ENCODE results near the gene TSPAN4. TPM values are rescaled to one million over a fixed set of nuclear protein-coding genes. Genes with fewer than 3 reads are reported as not detected.

TSPAN4 gene
- total RNA-seq, 1 experiment from 2014 or later, result 199 TPM

DNA sequence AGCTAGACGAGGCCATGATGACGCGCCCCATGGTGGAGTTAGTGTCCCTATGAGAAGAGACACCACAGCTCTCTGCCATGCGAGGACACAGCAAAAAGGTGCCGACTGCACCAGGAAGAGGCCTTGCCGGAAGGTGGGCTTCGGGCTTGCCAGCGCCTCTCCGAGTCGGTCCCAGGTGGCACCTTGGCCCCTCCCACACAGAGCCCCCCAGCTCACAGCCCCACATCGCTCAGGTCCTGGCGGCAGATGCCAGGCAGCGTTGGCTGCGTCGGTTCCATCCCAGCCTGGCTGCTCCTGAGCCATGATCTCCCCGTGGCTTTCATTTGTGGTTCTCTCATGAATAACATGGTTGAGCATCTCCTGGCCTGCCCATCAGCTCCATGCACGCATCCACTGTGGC lies 43.9 kb downstream of the TSPAN4 start:
- no peak for DNase-seq (ENCODE audit: low read depth)

DNA sequence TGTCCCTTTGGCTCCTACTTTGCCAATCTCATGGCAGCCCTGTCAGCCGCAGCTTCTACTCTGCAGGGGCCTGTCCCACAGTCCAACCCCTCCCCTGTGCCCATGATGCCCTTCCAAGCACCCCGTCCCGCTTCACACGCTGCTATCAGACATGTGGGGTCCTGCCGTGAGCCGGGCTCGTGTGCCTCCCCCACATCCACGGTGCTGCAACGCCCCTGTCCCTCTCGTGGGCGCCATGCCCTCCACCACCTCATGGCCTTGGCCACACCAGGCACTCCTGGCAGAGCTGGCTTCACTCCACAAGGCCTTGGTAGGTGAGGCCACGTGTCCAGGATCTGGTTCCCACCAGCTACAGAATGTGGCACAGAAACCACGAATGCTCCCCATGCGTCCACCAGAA lies 44.9 kb downstream of the TSPAN4 start:
- no peak for DNase-seq (ENCODE audit: low read depth)

DNA sequence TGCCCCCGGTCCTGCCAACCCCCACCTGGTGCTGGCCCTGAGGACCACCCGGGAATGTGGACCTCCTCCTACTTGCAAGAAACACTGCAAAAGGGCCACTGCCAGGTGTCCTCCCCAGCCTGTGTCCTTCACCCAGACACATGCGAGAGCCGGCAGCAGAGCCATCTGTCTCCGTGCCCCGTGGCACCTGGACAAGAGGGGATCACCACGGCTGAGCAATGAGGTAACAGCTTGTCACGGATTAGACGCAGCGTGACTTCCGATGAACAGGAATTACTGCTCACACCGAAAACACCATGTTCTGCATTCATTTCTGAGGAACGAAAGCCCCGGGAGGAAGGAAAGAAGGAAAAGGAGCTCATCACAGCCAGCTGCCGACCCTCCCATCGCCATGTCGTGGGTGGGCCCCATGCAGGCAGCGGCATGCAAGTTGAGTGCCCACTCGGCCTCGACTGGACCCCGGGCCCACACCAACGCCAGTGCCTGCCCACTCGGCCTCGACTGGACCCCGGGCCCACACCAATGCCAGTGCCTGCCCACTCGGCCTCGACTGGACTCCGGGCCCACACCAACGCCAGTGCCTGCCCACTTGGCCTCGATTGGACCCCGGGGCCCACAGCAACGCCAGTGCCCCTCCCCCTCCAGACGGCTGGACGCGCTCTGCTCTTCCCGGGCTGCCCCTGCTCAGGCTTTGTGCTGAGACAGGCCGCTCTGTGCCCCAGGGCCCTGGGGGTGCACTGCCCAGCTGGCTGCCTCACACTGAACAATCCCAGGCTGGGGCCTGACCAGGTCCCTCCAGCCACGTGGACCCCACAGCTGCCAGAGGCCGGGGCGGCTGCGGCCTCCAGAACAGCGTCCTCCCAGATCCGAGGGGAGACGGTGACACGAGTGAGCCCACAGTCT lies 45.9 kb downstream of the TSPAN4 start:
- no peak for DNase-seq (ENCODE audit: low read depth)

DNA sequence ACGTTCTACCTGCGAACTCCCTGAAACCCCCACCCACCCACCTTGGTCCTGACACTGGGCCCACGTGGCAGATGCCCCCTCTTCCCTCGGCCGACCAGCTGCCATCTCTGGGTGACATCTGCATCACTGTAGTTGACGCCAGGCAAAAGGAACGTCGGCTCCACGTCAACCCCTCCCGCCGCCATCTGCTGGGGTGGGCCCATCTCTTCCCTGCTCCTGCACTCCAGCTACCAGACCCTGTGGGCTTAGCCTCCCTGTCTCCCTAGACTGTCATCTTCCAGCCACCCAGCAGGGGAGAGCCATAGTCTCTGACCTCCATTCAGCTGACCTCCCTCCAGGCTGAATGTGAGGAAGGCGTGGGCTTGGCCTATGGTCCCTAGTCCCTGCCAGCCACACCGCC lies 46.6 kb downstream of the TSPAN4 start:
- no peak for DNase-seq (ENCODE audit: low read depth)

DNA sequence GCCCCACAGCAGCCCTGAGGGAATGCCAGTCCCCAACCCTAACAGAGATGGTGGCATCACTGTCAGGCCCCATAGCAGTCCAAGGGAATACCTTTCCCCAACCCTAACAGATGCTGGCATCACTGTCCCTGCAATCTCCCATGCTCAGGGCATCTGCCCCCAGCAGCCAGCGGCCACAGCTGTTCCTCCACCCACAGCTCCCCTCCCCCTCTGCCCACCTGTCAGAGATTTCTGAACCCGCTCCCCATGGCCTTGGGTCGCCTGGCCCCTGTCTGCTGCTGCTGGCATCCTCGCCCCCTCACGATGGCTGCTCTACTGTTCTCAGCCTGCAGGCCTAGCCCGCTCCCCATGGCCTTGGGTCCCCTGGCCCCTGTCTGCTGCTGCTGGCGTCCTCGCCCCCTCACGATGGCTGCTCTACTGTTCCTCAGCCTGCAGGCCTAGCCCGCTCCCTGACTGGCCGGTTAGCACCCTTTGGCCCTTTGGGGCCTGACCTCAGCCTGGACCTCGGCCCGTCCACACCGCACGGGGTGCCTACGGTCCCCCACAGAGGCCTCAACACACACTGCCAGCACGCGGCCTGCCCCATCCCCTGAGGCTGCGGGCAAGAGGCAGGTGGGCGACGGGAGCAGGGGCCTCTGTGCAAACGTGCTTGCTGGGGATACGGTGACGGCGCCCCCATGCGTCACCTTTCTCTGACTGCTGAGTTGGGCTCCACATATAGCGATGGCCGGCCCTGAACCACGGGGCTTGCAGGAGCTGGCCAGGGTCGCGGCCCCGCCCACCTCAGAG lies 47.2 kb downstream of the TSPAN4 start:
- no peak for DNase-seq (ENCODE audit: low read depth)

DNA sequence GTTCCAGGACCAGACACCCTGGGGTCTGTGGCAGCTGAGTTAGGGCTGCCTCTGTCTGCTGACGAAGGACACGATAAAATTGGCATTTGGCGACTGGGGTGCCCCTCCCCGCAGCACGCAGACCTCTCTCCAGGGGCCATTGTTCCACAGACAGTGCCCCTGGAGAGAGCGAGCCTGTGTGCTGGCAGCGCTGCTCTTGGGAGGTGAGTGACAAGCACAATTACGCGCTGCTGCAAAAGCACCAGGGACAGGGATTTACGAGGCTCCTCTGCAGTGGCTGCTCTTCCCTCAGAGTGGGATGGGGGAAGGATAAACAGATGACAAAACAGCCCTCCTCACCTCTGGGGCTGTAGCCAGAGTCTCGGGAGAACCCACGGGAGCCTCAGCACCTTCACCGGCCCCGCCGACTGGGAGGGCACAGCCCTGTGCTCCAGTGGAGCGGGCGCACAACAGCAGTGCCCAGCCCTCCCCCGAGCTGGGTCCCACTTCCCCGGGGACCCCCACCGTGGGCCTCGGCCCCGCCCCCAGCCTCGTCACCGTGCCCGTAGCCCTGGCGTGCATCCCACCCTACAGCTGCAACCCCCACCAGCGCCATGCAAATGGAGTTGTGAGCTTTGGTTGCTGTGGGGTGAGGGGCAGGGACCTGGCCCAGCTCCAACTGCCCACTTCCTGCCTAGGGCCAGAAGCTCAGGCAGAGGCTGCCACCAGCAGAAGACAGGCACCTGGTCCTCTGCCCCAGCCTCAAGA lies 48.3 kb downstream of the TSPAN4 start:
- DNase-seq (ENCODE audit: low read depth), result no peak

DNA sequence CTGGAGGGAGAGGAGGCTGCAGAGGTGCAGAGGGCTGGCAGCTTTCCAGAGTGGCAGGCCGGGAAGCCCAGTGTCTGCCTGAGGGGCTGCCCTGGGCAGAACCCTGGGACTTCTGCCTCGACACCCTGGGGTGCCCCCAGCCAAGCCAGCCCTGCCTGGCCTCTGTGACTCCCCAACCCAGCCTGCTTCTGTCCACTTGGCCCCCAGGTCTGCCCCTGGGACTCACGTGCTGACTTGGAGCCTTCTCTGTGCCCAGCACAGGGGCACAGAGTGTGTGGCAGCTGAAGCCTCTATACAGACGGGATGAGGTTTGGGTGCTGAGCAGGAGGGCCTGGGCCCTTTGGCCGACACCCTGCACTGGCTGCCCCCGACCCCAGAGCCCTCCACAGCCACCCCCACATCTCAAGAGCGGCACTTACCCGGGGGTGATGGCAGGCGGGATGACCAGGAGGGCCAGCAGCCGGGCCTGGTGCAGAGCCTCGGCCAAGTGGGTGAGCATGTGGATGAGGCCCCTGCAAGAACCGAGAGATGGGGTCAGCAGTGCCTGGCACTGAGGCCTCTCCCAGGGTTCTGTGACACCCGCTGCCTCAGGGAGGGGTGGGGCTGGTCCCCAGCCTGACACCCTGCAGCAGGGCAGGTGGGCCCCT lies 50.5 kb downstream of the TSPAN4 start:
- no peak for DNase-seq (ENCODE audit: low read depth)

DNA sequence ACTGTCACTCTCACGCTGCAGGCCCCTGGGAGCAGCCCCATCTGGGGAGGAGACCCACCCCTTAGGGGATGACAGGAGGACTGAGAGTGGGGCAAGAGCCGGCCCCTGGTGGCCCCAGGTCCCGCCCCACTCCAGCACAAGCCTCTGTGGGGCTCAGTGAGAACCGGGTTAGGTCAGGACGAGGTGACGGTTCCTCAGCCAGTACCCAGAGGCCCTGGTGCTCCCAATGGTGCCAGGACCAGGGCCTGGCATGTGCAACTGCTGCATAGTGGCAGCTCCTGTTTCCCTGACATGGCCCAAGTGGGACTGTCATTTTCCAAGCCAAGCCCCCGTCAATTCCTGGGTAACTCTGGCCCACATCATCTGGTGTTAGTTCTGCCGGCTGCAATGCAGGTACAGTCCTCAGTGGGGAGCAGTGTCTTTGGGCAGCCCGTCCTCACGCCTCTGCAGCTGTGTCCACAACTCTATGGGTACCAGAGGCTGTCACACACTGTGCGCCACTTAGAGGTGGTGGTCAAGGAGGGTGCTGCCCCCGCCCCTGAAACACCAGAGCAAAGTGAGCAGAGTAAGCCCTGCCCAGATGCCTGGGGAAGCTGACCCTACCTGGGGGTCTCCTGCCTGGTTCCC lies 52.0 kb downstream of the TSPAN4 start:
- DNase-seq (ENCODE audit: low read depth), result no peak

DNA sequence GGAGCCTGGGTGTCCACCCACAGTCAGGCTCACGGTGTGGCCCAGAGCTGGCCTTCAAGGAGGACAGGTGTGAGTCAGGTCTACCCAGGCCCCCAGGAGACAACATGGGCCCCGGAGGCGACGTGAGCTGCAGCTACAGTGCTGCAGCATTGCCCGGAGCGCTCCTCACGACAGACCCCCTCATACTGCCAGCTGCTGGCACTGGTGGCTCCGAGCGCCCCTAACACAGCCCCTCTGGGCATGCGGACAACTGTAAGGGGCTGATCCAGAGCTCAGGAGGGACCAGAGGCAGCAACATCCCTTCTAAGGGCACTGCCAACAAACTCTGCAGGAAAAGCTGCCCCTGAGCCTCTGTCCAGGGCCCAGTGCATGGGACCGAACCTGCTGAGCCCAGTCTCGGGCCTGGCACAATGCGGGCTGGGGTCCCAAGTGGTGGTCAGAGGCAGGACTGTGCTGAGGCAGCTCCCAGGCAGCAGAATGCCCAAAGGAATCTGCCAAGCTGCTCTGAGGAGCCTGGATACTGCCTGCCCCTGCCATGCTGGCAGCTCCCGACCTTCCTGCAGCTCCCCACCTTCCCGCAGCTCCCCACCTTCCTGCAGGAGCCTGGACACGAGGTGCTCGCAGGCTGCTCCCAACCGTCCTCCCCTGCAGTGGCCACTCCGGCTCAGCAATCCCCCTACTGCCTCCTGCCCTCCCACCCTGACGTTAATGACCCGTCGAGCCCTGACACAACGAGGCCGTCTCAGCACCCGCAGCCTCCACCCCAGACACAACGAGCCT lies 52.9 kb downstream of the TSPAN4 start:
- no peak for DNase-seq (ENCODE audit: low read depth)

DNA sequence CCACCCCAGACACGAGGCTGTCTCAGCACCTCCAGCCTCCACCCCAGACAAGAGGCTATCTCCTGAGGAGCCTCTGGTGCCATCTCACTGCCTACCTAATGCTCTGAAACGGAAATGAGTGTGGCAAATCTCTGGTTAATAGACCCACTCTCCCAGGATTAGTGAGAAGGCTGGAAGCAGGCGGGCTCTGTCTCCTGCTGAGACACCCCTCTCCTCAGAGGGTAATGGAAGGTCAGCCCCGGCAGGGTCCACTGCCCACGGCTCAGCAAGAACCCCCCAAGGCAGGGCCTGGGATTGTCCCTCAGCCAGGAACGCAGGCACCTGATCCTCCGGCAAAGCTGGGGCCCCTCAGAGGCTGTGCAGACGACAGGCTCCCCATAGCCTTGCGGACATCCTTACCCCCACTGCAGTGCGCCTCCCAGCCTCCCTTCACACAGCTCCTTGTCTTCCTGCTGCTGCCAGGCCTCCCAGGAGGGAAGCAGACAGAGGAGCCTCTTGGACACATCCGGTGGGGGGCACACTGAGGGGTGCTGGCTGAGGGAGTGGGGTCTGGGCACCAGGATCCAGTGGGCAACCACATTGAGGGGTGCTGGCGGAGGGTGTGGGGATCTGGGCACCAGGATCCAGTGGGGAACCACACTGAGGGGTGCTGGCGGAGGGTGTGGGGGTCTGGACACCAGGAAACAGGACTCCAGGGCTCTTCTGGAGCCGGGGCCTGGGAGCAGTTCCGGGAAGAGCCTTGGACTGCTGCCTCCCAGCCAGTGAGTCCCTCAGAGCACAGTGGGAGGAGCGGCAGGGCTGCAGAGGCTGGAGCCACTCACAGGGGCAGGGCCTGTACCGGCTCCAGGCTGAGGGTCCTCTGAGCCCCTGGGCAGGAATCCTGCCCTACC lies 54.8 kb downstream of the TSPAN4 start:
- no peak for DNase-seq (ENCODE audit: low read depth)

DNA sequence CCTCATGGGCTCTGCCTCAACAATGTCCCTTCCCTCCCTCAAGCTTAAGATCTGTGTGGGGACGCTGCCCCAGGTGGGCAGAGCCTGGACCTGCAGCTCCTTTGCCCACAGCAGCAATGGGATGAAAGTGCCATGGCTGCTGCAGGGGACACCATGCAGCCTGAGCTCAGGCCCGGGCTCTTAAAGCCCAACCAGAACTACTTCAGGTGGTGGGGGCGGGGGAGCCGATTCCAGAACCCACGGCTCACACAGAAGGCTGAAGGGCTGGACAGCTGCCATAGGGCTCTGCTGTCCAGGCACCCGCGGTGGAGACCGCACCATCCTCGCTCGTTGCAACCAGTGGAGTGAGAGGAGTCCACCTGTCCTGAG lies 55.5 kb downstream of the TSPAN4 start:
- DNase-seq (ENCODE audit: low read depth), result no peak

DNA sequence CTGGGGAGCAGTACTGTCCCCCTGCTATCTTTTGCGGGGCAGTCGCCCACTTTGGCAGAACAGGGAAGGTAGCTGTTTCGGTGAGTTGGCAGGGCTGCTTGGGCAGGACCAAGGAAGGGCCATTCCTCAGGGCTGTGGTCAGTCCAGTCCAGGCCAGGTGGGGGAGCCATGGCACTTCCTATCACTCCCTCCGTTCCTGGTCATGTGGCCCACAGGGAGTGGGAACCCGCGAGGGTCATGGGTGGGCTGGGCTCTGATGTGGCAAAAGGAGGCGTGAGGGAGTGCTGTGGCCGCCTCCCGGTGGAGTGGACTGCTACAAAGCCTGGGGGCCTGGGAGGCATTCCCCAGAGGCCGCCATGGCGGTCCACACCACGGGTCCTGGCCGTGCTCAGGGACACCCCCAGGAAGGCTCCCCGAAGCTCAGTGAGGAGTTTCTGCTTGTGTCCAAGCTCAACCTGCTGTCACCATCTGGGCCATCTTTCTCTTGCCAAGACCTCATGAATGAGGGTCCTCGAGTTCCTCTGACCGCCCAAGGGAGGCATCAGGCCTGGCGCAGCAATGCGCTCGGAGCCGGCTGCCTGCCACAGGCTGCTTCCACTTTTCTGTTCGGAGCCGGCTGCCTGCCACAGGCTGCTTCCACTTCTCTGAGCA lies 56.0 kb downstream of the TSPAN4 start:
- DNase-seq (ENCODE audit: low read depth), result no peak

DNA sequence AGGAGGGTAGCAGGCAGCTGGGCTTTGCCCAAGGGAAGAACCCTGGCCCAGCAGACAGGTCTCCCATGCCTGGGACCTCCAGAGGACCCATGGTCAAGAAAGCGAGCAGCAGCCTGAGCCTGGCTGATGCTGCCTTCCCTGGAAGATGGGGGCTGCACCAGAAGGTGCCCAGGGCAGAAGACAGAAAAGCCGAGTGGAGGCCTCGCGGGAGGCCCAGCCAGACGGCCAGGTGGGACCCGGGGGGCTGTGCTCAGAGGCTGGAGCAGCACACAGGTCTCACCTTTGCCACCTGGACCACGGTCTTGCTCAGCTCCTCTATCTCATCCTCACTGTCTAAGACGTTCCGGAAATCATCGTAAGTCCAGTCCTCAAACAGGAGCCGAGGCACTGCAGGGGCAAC lies 57.1 kb downstream of the TSPAN4 start:
- no peak for DNase-seq (ENCODE audit: low read depth)

DNA sequence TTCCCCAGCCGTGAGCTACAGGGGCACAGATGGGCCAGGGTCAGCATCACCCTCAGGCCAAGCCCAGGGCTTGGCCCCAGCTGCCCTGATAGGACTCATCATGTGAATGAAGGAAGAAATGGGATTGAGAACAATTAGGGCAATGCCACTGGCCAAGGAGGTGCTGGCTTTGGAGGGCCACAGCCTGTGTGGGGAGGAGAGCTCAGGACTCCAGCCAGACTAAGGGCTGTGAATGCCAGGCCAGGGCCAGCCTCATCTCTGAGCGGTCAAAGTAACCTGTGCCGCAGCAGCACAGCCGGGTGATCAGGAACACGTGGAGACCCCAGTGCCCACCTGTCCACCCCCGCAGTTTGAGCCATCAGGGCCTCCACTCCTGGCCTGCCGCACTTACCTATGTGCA lies 57.9 kb downstream of the TSPAN4 start:
- DNase-seq (ENCODE audit: low read depth), result no peak

DNA sequence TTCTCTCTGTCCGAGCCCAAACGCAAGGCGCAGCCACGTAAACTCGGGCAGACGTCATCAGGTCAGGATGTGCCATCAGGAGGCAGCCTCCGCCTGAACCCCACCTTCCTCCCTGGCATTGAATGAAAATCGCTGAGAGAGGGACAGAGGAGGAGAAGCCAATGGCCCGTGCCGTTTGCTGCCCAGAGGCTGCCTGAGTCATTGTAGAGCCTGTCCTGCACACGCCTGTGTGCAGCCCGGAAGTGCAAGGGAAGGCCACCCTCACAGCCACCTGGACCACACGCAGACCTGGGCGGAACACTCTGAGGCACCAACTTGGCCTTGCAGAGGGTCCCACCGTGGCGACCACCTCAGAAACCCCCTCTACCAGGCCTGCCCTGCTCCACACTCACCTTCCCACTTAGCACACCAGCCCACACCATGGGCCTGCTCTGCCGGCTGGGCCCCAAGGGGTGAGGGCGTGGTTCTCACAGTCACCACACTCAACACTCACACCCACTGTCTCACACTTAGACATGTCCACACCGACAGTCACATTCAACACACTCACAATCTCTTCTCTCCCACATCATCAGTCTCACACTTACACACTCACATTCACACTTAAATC lies 58.9 kb downstream of the TSPAN4 start:
- DNase-seq (ENCODE audit: low read depth), result no peak

DNA sequence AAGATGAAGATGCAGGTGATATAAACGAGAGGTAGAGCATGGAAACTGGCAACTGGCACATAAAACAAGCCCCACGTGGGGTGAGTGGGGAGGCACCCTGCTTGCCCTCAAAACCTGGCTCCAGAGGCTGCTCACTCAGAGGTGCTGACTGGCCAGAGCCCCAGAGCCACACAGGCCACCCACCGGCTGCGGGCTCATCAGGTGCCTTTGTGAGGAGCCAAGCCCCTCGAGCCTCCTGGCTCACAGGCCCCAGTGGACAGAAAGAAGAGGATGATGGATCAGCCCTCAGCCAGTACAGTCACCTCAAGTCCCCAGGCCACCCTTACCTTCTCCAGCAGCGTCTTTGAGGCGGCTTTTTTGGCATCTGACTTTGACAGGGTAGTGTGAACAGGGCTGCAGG lies 61.7 kb downstream of the TSPAN4 start:
- no peak for DNase-seq (ENCODE audit: low read depth)

DNA sequence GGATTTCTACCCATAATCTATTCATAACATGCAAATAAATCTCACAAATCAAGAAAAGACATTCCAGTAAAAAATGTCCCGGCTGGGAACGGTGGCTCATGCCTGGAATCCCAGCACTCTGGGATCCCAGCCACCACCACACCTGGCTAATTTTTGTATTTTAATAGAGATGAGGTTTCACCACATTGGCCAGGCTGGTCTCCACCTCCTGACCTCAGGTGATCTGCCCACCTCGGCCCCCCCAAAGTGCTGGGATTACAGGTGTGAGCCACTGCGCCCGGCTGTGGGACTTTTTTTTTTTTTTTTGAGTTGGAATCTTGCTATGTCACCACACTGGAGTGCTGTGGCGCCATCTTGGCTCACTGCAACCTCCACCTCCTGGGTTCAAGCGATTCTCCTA lies 63.3 kb downstream of the TSPAN4 start:
- no peak for DNase-seq (ENCODE audit: low read depth)

DNA sequence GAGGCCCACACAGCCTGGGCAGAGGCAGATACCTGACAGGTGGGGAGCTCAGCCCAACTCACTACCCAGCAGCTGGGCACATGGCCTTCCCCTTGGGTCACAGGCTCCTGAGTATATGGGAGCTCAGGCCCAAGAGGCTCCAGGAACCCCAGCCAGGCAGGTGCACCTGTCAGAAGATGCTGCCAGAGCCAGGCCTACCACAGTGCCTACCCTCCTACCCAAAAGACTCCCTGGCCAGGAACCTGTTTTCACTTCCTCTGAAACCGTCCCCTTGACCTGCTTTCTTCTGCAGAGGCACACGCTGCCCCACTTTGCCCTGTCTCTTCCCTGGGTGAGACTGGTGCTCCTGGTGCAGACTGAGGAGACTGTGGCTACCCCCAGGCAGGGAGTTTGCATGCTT lies 65.0 kb downstream of the TSPAN4 start:
- DNase-seq (ENCODE audit: low read depth), result no peak

Data from LHCN-M2 (cell line).